SK-N-SH treated with all-trans-retinoic acid at 6 μM for 48 hours (cell line): ENCODE measurements around the gene ZMYND8.
A peak's percentile ranks its signal among the peaks of the same experiment; 100 is the strongest.

ENCODE experiments used
- ATAC-seq: fragments of 200-7000 bp; cut with Tn5 transposase; 3 replicates; pipeline ENCODE4 v1.9.1; 2020; ENCODE audit warnings: mild to moderate bottlenecking, moderate library complexity
- ARNTL ChIP-seq: fragments of 450-650 bp; formaldehyde crosslinking; IDR thresholded peaks from 2 replicates; pipeline ENCODE4 v1.5.0; 2020; ENCODE audit warnings: low read depth, mild to moderate bottlenecking, moderate library complexity, borderline replicate concordance
- BACH2 ChIP-seq: fragments of 250-450 bp; sonication (Bioruptor Pico); IDR thresholded peaks from 2 replicates; pipeline ENCODE4 v1.9.0; 2021; ENCODE audit warnings: mild to moderate bottlenecking, borderline replicate concordance
- CREB5 ChIP-seq: fragments of 250-450 bp; sonication (Bioruptor Pico); IDR thresholded peaks from 2 replicates; pipeline ENCODE4 v1.5.1; 2020; ENCODE audit warnings: low read depth, mild to moderate bottlenecking, moderate library complexity
- CSDC2 ChIP-seq: fragments of 250-450 bp; sonication (Bioruptor Pico); IDR thresholded peaks from 2 replicates; pipeline ENCODE4 v1.5.0; 2020; ENCODE audit warnings: mild to moderate bottlenecking, moderate library complexity
- CSRNP3 ChIP-seq: fragments of 250-450 bp; sonication (Bioruptor Pico); IDR thresholded peaks from 2 replicates; pipeline ENCODE4 v1.5.1; 2021; ENCODE audit warnings: mild to moderate bottlenecking, moderate library complexity
- ESRRG ChIP-seq: fragments of 250-450 bp; sonication (Bioruptor Pico); IDR thresholded peaks from 2 replicates; pipeline ENCODE4 v1.6.1; 2021; ENCODE audit warnings: mild to moderate bottlenecking
- GLIS3 ChIP-seq: fragments of 250-450 bp; sonication (Bioruptor Pico); IDR thresholded peaks from 2 replicates; pipeline ENCODE4 v1.5.0; 2020; ENCODE audit warnings: mild to moderate bottlenecking, moderate library complexity
- ISL1 ChIP-seq: fragments of 250-450 bp; sonication (Bioruptor Pico); IDR thresholded peaks from 2 replicates; pipeline ENCODE4 v2.1.2; 2022; ENCODE audit warnings: mild to moderate bottlenecking, moderate library complexity
- OSR1 ChIP-seq: fragments of 250-450 bp; sonication (Bioruptor Pico); IDR thresholded peaks from 2 replicates; pipeline ENCODE4 v1.8.0; 2022; ENCODE audit warnings: moderate library complexity, mild to moderate bottlenecking, inconsistent platforms
- POU6F1 ChIP-seq: fragments of 250-450 bp; sonication (Bioruptor Pico); IDR thresholded peaks from 2 replicates; pipeline ENCODE4 v1.8.0; 2021; ENCODE audit warnings: low read depth, mild to moderate bottlenecking, moderate library complexity, borderline replicate concordance
- PPARA ChIP-seq: fragments of 250-450 bp; sonication (Bioruptor Pico); IDR thresholded peaks from 2 replicates; pipeline ENCODE4 v1.5.0; 2020; ENCODE audit warnings: mild to moderate bottlenecking, borderline replicate concordance
- RARB ChIP-seq: fragments of 250-450 bp; sonication (Bioruptor Pico); IDR thresholded peaks from 2 replicates; pipeline ENCODE4 v1.8.0; 2021; ENCODE audit warnings: mild to moderate bottlenecking, moderate library complexity
- SNAI2 ChIP-seq: fragments of 250-450 bp; sonication (Bioruptor Pico); IDR thresholded peaks from 2 replicates; pipeline ENCODE4 v1.5.0; 2020; ENCODE audit warnings: mild to moderate bottlenecking, moderate library complexity
- TOX ChIP-seq: fragments of 250-450 bp; sonication (Bioruptor Pico); IDR thresholded peaks from 2 replicates; pipeline ENCODE4 v1.8.0; 2021; ENCODE audit warnings: mild to moderate bottlenecking, moderate library complexity, borderline replicate concordance
- ZC3H10 ChIP-seq: fragments of 250-450 bp; sonication (Bioruptor Pico); IDR thresholded peaks from 2 replicates; pipeline ENCODE4 v1.5.1; 2021; ENCODE audit warnings: mild to moderate bottlenecking, moderate library complexity
- ZFP3 ChIP-seq: fragments of 250-450 bp; sonication (Bioruptor Pico); IDR thresholded peaks from 2 replicates; pipeline ENCODE4 v1.5.0; 2020; ENCODE audit warnings: mild to moderate bottlenecking, moderate library complexity
- ZFP30 ChIP-seq: fragments of 450-650 bp; formaldehyde crosslinking; IDR thresholded peaks from 2 replicates; pipeline ENCODE4 v1.5.0; 2022; ENCODE audit warnings: mild to moderate bottlenecking, moderate library complexity
- ZNF565 ChIP-seq: fragments of 450-650 bp; formaldehyde crosslinking; conservative IDR thresholded peaks from 2 replicates; pipeline ENCODE4 v1.5.0; 2020; ENCODE audit warnings: low read depth, mild to moderate bottlenecking, moderate library complexity
- ZNF70 ChIP-seq: fragments of 450-650 bp; formaldehyde crosslinking; IDR thresholded peaks from 2 replicates; pipeline ENCODE4 v1.5.0; 2020; ENCODE audit warnings: mild to moderate bottlenecking, moderate library complexity
- ZNF8 ChIP-seq: fragments of 450-650 bp; formaldehyde crosslinking; IDR thresholded peaks from 2 replicates; pipeline ENCODE4 v1.5.0; 2020; ENCODE audit warnings: mild to moderate bottlenecking, moderate library complexity
- TF ChIP-seq, protein P1 (sequence below): fragments of 250-450 bp; sonication (Bioruptor Pico); IDR thresholded peaks from 2 replicates; pipeline ENCODE4 v1.8.0; 2020; ENCODE audit warnings: mild to moderate bottlenecking, moderate library complexity, borderline replicate concordance
- TF ChIP-seq, protein P2 (sequence below): fragments of 250-450 bp; sonication (Bioruptor Pico); IDR thresholded peaks from 2 replicates; pipeline ENCODE4 v1.5.0; 2020; ENCODE audit warnings: mild to moderate bottlenecking, moderate library complexity

ZMYND8 gene

GRCh38 chr20:47196091-47197081 is 160.1 kb downstream of the ZMYND8 start:
- peak; percentile 94 for ATAC-seq
- no peak for TF ChIP-seq ZNF70 (CRISPR knock-in tag)
- TF ChIP-seq ESRRG (CRISPR knock-in tag) = no peak
- no peak for TF ChIP-seq CREB5 (CRISPR knock-in tag)
- TF ChIP-seq CSDC2 = no peak
- no peak for TF ChIP-seq ZNF8 (CRISPR knock-in tag)
- TF ChIP-seq RARB (CRISPR knock-in tag) = no peak
- TF ChIP-seq ZNF565 (CRISPR knock-in tag) = no peak
- TF ChIP-seq ZFP3 (CRISPR knock-in tag) = no peak
- TF ChIP-seq, protein P1, sequence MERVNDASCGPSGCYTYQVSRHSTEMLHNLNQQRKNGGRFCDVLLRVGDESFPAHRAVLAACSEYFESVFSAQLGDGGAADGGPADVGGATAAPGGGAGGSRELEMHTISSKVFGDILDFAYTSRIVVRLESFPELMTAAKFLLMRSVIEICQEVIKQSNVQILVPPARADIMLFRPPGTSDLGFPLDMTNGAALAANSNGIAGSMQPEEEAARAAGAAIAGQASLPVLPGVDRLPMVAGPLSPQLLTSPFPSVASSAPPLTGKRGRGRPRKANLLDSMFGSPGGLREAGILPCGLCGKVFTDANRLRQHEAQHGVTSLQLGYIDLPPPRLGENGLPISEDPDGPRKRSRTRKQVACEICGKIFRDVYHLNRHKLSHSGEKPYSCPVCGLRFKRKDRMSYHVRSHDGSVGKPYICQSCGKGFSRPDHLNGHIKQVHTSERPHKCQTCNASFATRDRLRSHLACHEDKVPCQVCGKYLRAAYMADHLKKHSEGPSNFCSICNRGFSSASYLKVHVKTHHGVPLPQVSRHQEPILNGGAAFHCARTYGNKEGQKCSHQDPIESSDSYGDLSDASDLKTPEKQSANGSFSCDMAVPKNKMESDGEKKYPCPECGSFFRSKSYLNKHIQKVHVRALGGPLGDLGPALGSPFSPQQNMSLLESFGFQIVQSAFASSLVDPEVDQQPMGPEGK (CRISPR knock-in tag) = no peak

DNA sequence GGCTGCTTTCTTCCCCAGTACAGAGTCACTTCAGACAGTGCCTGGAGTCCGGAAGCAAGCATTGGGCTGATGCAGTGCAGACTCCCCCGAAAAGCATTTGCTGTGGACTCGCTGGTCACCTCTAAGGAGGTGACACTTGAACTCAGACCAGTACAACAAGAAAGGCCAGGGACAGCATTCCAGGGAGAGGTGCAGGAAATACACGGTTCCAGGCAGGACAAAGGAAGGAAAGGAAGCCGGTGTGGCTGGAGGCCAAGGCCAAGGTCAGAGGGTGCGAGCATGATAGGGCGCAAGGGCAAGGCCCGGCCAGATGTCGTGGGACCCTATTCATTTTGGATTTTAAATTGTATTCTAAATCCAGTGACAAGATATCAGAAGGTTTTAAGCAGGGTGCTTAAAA is 160.9 kb downstream of the ZMYND8 start:
- ATAC-seq = no peak
- TF ChIP-seq, protein P1 (CRISPR knock-in tag) = no peak
- TF ChIP-seq BACH2 (CRISPR knock-in tag) (no peak), CSRNP3 (no peak), ZNF565 (CRISPR knock-in tag) (no peak), ARNTL (no peak), TOX (no peak)
- TF ChIP-seq, all 23 proteins: peak for 0

DNA sequence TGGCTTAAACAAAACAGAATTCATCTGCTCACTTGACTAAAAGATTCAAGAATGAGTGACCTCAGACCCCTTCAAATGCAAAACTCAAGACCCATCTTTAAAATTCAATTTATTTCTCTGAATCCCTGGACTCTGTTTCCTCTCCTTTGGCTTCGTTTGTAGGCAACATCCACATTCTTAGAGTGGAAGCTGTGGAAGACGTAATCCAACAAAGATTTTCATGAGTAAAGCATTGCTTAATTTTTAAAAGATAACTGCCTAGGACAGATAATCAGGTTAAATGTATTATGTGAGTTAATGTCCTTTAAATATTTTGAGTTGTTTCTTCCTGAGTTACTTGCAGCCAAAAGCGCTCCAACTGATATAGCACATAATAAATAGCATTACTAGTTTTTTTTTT is 164.5 kb downstream of the ZMYND8 start:
- no peak for ATAC-seq
- TF ChIP-seq SNAI2 (CRISPR knock-in tag) (no peak), CSDC2 (no peak), ARNTL (no peak), ZNF8 (CRISPR knock-in tag) (no peak), ISL1 (CRISPR knock-in tag) (no peak), ZFP3 (CRISPR knock-in tag) (no peak), ESRRG (CRISPR knock-in tag) (no peak), BACH2 (CRISPR knock-in tag) (no peak), TOX (no peak), OSR1 (CRISPR knock-in tag) (no peak), ZC3H10 (no peak), GLIS3 (CRISPR knock-in tag) (no peak)
- TF ChIP-seq, protein P1 (CRISPR knock-in tag) = no peak

GRCh38 chr20:47191074-47191673 is 165.3 kb downstream of the ZMYND8 start:
- ATAC-seq = no peak
- TF ChIP-seq ZFP30 = no peak
- TF ChIP-seq POU6F1 (CRISPR knock-in tag) = no peak
- TF ChIP-seq PPARA (CRISPR knock-in tag) = no peak
- TF ChIP-seq BACH2 (CRISPR knock-in tag) = no peak
- TF ChIP-seq TOX = no peak
- TF ChIP-seq, protein P2, sequence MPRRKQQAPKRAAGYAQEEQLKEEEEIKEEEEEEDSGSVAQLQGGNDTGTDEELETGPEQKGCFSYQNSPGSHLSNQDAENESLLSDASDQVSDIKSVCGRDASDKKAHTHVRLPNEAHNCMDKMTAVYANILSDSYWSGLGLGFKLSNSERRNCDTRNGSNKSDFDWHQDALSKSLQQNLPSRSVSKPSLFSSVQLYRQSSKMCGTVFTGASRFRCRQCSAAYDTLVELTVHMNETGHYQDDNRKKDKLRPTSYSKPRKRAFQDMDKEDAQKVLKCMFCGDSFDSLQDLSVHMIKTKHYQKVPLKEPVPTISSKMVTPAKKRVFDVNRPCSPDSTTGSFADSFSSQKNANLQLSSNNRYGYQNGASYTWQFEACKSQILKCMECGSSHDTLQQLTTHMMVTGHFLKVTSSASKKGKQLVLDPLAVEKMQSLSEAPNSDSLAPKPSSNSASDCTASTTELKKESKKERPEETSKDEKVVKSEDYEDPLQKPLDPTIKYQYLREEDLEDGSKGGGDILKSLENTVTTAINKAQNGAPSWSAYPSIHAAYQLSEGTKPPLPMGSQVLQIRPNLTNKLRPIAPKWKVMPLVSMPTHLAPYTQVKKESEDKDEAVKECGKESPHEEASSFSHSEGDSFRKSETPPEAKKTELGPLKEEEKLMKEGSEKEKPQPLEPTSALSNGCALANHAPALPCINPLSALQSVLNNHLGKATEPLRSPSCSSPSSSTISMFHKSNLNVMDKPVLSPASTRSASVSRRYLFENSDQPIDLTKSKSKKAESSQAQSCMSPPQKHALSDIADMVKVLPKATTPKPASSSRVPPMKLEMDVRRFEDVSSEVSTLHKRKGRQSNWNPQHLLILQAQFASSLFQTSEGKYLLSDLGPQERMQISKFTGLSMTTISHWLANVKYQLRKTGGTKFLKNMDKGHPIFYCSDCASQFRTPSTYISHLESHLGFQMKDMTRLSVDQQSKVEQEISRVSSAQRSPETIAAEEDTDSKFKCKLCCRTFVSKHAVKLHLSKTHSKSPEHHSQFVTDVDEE (CRISPR knock-in tag) = no peak
